ENCODE measurements around the gene SGMS1. TPM values are rescaled to one million over a fixed set of nuclear protein-coding genes. Genes with fewer than 3 reads are reported as not detected.
"Not testable (repeated sequence)": the region's sequence is repeated elsewhere in the genome, so short reads cannot be mapped to it uniquely, and the experiment has no call there.

The SGMS1 gene
- total and polyA plus RNA-seq, 8 donors: 47.0 to 58.1 (median 54.0) TPM

DNA sequence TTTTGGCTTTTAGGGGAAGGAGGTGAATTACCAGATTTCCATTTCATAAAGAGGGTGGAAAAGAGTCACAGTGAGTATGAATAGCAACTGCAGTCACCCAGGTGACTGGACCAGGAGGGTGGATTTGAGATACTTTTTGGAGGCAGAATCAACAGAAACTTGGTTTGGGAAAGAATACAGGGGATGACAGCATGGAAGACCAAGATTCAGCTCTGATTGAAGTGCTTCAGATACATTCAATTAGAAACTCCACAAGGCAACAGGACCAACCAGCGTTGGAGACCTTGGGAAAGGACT, 83.0 kb downstream of the SGMS1 start:
- no peaks in the 10 kb centered on the region for H3K27me3 ChIP-seq
- ATAC-seq (no peak), DNase-seq (no peak)
- TF ChIP-seq, protein P1, sequence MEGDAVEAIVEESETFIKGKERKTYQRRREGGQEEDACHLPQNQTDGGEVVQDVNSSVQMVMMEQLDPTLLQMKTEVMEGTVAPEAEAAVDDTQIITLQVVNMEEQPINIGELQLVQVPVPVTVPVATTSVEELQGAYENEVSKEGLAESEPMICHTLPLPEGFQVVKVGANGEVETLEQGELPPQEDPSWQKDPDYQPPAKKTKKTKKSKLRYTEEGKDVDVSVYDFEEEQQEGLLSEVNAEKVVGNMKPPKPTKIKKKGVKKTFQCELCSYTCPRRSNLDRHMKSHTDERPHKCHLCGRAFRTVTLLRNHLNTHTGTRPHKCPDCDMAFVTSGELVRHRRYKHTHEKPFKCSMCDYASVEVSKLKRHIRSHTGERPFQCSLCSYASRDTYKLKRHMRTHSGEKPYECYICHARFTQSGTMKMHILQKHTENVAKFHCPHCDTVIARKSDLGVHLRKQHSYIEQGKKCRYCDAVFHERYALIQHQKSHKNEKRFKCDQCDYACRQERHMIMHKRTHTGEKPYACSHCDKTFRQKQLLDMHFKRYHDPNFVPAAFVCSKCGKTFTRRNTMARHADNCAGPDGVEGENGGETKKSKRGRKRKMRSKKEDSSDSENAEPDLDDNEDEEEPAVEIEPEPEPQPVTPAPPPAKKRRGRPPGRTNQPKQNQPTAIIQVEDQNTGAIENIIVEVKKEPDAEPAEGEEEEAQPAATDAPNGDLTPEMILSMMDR (IDR thresholded peaks at IDR 0.05): no peak
- intact Hi-C loops (cut with DNase I): no loop called here
- H3K4me1 ChIP-seq: no peaks in the 10 kb centered on the region
- no peaks in the 10 kb centered on the region for H3K9me3 ChIP-seq
- H3K4me3 ChIP-seq: no peak overlapping the region
- H3K36me3 ChIP-seq: no peaks in the 10 kb centered on the region
- H3K27ac ChIP-seq: no peak overlapping the region

DNA sequence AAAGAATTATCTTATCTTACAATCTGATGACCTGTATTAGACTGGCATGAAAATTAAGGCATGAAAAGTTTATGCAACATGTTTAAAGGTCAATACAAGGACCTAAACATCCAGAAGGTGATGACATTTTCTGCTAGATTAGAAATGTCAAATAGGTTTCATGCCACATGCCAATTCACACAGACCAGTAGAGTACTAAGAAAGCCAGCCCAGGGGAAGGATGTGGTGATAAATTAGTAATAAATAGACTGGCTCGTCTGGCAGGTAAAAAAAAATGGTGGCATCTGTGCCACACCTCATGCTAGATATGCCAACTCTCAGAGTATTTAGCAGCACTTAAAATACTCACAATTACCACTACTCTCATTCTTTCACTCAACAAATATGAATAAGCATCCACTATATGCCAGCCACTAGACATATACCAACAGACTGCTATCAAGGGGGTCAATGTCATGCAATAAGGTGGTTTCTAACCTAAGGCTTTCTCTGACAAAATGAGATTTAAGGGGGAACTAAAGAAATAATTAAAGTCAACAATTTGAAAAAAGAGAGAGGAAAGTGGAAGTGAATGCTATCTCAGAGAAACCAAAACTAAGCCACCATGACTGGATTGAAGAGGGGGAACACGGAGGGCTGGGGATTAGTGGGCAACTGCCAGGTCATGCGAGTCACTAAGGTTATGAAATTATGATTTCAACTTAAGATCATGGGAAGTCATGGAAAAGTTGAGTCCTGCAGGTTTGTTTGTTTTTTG, 83.5 kb downstream of the SGMS1 start:
- Histone ChIP-seq H3K4me3 (no peak overlapping the region), H3K27me3 (no peaks in the 10 kb centered on the region), H3K27ac (no peak overlapping the region), H3K4me1 (no peaks in the 10 kb centered on the region), H3K9me3 (no peaks in the 10 kb centered on the region), H3K36me3 (no peaks in the 10 kb centered on the region)
- TF ChIP-seq, protein P1 (IDR thresholded peaks at IDR 0.05): no peak
- DNase-seq (no peak), ATAC-seq (no peak)
- intact Hi-C loops (cut with DNase I): no loop called here

DNA sequence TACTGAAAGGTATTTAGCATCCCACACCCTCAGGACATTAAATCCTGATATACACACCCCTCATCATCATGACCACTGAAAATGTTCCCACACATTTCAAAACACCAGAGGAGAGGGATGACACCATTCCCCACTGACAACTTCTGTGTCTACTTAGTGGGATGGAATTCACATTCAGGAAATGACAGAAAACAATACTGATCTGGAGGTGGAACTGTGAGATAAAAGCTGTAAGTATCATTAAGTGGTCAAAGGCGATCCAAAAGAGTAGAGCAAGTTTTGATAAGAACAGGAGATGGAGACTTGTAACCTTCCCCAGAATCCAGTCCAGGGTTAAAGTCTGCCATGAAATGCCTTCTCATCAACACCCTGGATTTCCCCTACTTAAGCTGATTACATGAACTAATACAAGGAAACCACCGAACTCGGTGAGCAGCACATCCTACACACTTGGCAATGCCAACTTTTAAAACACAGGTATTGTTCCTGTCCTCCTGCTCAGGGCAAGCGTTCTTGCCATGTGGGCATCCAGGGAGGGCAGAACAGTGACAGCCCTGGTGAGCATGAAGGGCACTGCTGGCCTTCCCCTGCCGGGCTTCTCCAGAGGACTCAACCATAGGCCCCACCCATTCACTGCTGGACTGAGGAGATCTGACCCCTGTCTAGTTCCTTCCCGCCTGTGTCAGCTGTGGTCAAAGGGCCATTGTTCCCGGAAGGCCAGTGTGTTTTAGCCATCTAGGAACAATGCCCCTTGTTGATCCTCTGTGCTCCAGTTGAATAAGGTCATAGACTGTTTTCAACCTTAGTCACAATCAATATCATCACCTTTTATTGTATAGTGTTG, 85.0 kb downstream of the SGMS1 start:
- Histone ChIP-seq H3K9me3 (no peaks in the 10 kb centered on the region), H3K27ac (no peak overlapping the region), H3K4me1 (no peaks in the 10 kb centered on the region), H3K4me3 (no peak overlapping the region), H3K27me3 (no peaks in the 10 kb centered on the region), H3K36me3 (no peaks in the 10 kb centered on the region)
- ATAC-seq: no peak
- DNase-seq: peak in 1 of 4 donors; percentile 43
- TF ChIP-seq, protein P1 (IDR thresholded peaks at IDR 0.05): no peak
- intact Hi-C loops (cut with DNase I): no loop called here

DNA sequence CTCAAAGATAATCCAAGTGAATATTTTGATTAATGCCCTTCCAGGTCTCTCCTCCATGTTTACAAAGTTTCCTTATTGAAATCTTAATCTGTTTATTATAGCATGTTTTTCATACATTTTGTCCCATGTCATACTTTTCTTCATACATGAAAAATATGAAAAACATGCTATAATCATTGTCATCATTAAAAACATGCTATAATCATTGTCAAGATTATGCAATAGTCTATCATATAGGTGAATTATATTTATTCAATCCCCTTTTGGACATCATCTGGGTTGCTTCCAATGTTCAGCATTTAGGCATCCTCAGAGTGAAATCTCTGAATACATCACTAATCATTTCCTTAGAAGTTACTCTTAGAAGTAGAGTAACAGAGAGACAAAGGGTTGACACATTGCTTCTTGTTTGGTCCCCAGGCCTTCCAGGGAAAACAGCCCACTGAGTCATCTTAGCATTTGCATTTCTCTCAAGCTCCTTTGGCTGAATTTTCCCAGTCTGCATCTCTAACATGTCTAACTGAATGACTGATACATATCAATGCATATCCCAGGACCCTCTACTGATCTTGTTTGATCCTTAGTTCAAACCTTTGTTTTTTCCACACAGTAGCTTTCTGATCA, 87.0 kb downstream of the SGMS1 start:
- Histone ChIP-seq H3K4me3 (no peak overlapping the region), H3K4me1 (no peaks in the 10 kb centered on the region), H3K27ac (no peak overlapping the region), H3K36me3 (no peaks in the 10 kb centered on the region), H3K9me3 (no peaks in the 10 kb centered on the region), H3K27me3 (no peaks in the 10 kb centered on the region)
- intact Hi-C loops (cut with DNase I): no loop called here
- ATAC-seq (no peak), DNase-seq (no peak)
- TF ChIP-seq, protein P1 (IDR thresholded peaks at IDR 0.05): no peak

DNA sequence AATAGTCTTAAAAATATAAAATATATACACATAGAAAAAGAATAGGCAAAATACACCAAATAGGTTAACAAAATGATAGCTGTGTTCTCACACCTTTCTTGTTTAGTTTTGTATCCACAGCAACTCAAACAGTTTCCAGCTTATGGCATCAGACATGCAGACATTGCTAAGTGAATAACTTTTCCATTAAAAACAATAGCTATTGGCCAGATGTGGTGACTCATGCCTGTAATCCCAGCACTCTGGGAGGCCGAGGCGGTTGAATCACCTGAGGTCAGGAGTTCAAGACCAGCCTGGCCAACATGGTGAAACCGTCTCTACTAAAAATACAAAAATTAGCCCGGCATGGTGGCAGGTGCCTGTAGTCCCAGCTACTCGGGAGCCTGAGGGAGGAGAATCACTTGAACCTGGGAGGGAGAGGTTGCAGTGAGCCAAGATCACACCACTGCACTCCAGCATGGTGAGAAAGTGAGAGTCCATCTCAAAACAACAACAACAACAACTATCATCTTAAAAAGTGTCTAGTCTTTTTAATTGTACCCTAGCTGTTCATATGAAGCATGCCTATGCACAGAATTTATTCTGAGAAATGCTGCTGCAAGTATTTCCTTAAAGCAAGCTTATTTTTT, 88.9 kb downstream of the SGMS1 start:
- H3K9me3 ChIP-seq; H3K27me3 ChIP-seq; H3K4me3 ChIP-seq; H3K36me3 ChIP-seq; intact Hi-C loops (cut with DNase I); ATAC-seq; DNase-seq; H3K27ac ChIP-seq; H3K4me1 ChIP-seq: not testable (repeated sequence)
